HEK293 (cell line): Measurements from ENCODE around the gene DERL2.

ENCODE experiments used
- EGR2 ChIP-seq: fragments of 450-650 bp; formaldehyde crosslinking; IDR thresholded peaks from 2 replicates; pipeline ENCODE4 v1.5.1; 2016; ENCODE audit warnings: low read depth, missing biosample characterization, missing genetic modification characterization
- KLF7 ChIP-seq: fragments of 450-650 bp; formaldehyde crosslinking; IDR thresholded peaks from 2 replicates; pipeline ENCODE4 v1.5.1; 2016; ENCODE audit warnings: missing biosample characterization, missing genetic modification characterization, borderline replicate concordance
- KLF9 ChIP-seq: fragments of 450-650 bp; formaldehyde crosslinking; IDR thresholded peaks from 2 replicates; pipeline ENCODE4 v1.5.1; 2016; ENCODE audit warnings: missing biosample characterization, missing genetic modification characterization, low read depth
- RBAK ChIP-seq: fragments of 450-650 bp; formaldehyde crosslinking; IDR thresholded peaks from 2 replicates; pipeline ENCODE4 v1.5.1; 2016; ENCODE audit warnings: missing biosample characterization, missing genetic modification characterization
- SP3 ChIP-seq: fragments of 450-650 bp; formaldehyde crosslinking; IDR thresholded peaks from 2 replicates; pipeline ENCODE4 v1.5.1; 2016; ENCODE audit warnings: missing biosample characterization, missing genetic modification characterization
- ZBTB1 ChIP-seq: fragments of 450-650 bp; formaldehyde crosslinking; IDR thresholded peaks from 2 replicates; pipeline ENCODE4 v1.5.1; 2016; ENCODE audit warnings: missing biosample characterization, missing genetic modification characterization
- ZFHX2 ChIP-seq: fragments of 450-650 bp; formaldehyde crosslinking; conservative IDR thresholded peaks from 2 replicates; pipeline ENCODE4 v1.5.1; 2016; ENCODE audit warnings: missing biosample characterization, missing genetic modification characterization
- ZFP37 ChIP-seq: fragments of 450-650 bp; formaldehyde crosslinking; IDR thresholded peaks from 2 replicates; pipeline ENCODE4 v1.5.1; 2016; ENCODE audit warnings: missing biosample characterization, missing genetic modification characterization
- ZFP41 ChIP-seq: fragments of 450-650 bp; formaldehyde crosslinking; IDR thresholded peaks from 2 replicates; pipeline ENCODE4 v1.5.1; 2016; ENCODE audit warnings: missing biosample characterization, missing genetic modification characterization, borderline replicate concordance
- ZNF114 ChIP-seq: fragments of 450-650 bp; formaldehyde crosslinking; IDR thresholded peaks from 2 replicates; pipeline ENCODE4 v1.5.0; 2017; ENCODE audit warnings: missing biosample characterization, missing genetic modification characterization
- ZNF140 ChIP-seq: fragments of 450-650 bp; formaldehyde crosslinking; IDR thresholded peaks from 2 replicates; pipeline ENCODE4 v1.5.1; 2016; ENCODE audit warnings: missing biosample characterization, missing genetic modification characterization
- ZNF155 ChIP-seq: fragments of 450-650 bp; formaldehyde crosslinking; IDR thresholded peaks from 2 replicates; pipeline ENCODE4 v1.5.1; 2016; ENCODE audit warnings: missing biosample characterization, missing genetic modification characterization
- ZNF169 ChIP-seq: fragments of 450-650 bp; formaldehyde crosslinking; IDR thresholded peaks from 2 replicates; pipeline ENCODE4 v1.5.1; 2016; ENCODE audit warnings: missing biosample characterization, missing genetic modification characterization
- ZNF266 ChIP-seq: fragments of 450-650 bp; formaldehyde crosslinking; IDR thresholded peaks from 2 replicates; pipeline ENCODE4 v1.5.1; 2016; ENCODE audit warnings: missing biosample characterization, missing genetic modification characterization, low read depth
- ZNF394 ChIP-seq: fragments of 450-650 bp; formaldehyde crosslinking; IDR thresholded peaks from 2 replicates; pipeline ENCODE4 v1.5.1; 2016; ENCODE audit warnings: missing biosample characterization, missing genetic modification characterization, mild to moderate bottlenecking, moderate library complexity, borderline replicate concordance
- ZNF416 ChIP-seq: fragments of 450-650 bp; formaldehyde crosslinking; IDR thresholded peaks from 2 replicates; pipeline ENCODE4 v1.5.1; 2016; ENCODE audit warnings: missing biosample characterization, missing genetic modification characterization
- ZNF423 ChIP-seq: fragments of 450-650 bp; formaldehyde crosslinking; IDR thresholded peaks from 2 replicates; pipeline ENCODE4 v1.5.1; 2016; ENCODE audit warnings: missing biosample characterization, missing genetic modification characterization
- ZNF501 ChIP-seq: fragments of 450-650 bp; formaldehyde crosslinking; IDR thresholded peaks from 2 replicates; pipeline ENCODE4 v1.5.1; 2016; ENCODE audit warnings: missing biosample characterization, missing genetic modification characterization
- ZNF596 ChIP-seq: fragments of 450-650 bp; IDR thresholded peaks from 2 replicates; pipeline ENCODE4 v1.5.0; 2018; ENCODE audit warnings: missing biosample characterization, mild to moderate bottlenecking, missing genetic modification characterization, moderate library complexity
- ZNF623 ChIP-seq: fragments of 450-650 bp; formaldehyde crosslinking; IDR thresholded peaks from 2 replicates; pipeline ENCODE4 v1.5.1; 2016; ENCODE audit warnings: missing biosample characterization, missing genetic modification characterization
- ZNF626 ChIP-seq: fragments of 450-650 bp; sonication (Bioruptor Pico); formaldehyde crosslinking; IDR thresholded peaks from 2 replicates; pipeline ENCODE4 v1.5.1; 2018; ENCODE audit warnings: missing biosample characterization, missing genetic modification characterization, inconsistent platforms
- ZNF629 ChIP-seq: fragments of 450-650 bp; formaldehyde crosslinking; IDR thresholded peaks from 2 replicates; pipeline ENCODE4 v1.5.1; 2017; ENCODE audit warnings: missing biosample characterization, missing genetic modification characterization
- ZNF660 ChIP-seq: fragments of 450-650 bp; IDR thresholded peaks from 2 replicates; pipeline ENCODE4 v1.5.1; 2018; ENCODE audit warnings: missing biosample characterization, mild to moderate bottlenecking, missing genetic modification characterization
- ZNF701 ChIP-seq: fragments of 450-650 bp; formaldehyde crosslinking; IDR thresholded peaks from 2 replicates; pipeline ENCODE4 v1.5.1; 2016; ENCODE audit warnings: missing biosample characterization, missing genetic modification characterization
- ZNF747 ChIP-seq: fragments of 450-650 bp; formaldehyde crosslinking; IDR thresholded peaks from 2 replicates; pipeline ENCODE4 v1.5.1; 2016; ENCODE audit warnings: missing biosample characterization, missing genetic modification characterization
- ZNF785 ChIP-seq: fragments of 450-650 bp; formaldehyde crosslinking; IDR thresholded peaks from 2 replicates; pipeline ENCODE4 v1.5.1; 2016; ENCODE audit warnings: missing biosample characterization, missing genetic modification characterization
- TF ChIP-seq, protein P1 (sequence below): fragments of 450-650 bp; formaldehyde crosslinking; IDR thresholded peaks from 2 replicates; pipeline ENCODE4 v1.5.0; 2017; ENCODE audit warnings: missing biosample characterization, missing genetic modification characterization, borderline replicate concordance
- TF ChIP-seq, protein P2 (sequence below): fragments of 450-650 bp; formaldehyde crosslinking; IDR thresholded peaks from 2 replicates; pipeline ENCODE4 v1.5.1; 2016; ENCODE audit warnings: missing biosample characterization, missing genetic modification characterization, low read depth
- TF ChIP-seq, protein P3 (sequence below): fragments of 450-650 bp; formaldehyde crosslinking; IDR thresholded peaks from 2 replicates; pipeline ENCODE4 v1.5.1; 2016; ENCODE audit warnings: missing biosample characterization, missing genetic modification characterization
- TF ChIP-seq, protein P4 (sequence below): fragments of 450-650 bp; formaldehyde crosslinking; IDR thresholded peaks from 2 replicates; pipeline ENCODE4 v1.5.1; 2016; ENCODE audit warnings: missing biosample characterization, missing genetic modification characterization
- TF ChIP-seq, protein P5 (sequence below): fragments of 450-650 bp; formaldehyde crosslinking; IDR thresholded peaks from 2 replicates; pipeline ENCODE4 v1.5.1; 2016; ENCODE audit warnings: missing biosample characterization, missing genetic modification characterization

The DERL2 gene

DNA sequence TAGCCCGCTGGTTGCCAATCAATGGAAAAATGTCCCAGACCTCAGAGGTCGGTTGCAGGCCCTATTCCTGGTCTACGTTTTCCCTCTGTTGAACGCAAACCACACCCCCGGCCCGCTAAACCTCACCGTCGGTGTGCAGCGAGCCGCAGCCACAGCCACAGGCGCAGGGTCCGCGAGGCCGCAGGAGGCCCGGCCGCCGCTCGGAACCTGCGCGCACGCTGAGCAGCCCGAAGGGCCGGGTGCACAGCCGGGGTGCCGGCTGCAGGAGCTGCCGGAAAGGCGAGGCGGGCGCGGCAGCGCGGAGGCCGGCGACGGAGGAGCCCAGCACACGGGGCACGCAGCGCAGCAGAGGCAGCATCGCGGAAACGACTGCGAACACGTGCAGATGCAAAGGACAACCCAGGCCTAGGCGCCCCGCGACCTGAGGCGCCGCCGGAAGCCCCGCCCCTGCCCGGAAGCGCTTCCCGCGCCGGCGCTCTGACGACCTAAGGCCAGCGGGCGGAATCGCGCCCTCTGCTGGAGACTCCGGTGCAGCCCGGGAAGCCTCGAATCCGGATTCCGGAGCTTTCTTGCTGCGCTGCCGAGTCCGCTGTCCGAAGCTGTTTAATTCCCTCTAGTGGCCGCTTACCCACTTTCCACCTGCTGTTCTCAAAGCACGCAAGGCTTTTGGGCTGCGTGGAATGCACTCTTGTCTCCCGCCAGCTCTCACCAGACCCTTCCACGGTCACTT is 47.1 kb downstream of the DERL2 start, which contains the start of gene C1QBP (continued):
- TF ChIP-seq, protein P1, sequence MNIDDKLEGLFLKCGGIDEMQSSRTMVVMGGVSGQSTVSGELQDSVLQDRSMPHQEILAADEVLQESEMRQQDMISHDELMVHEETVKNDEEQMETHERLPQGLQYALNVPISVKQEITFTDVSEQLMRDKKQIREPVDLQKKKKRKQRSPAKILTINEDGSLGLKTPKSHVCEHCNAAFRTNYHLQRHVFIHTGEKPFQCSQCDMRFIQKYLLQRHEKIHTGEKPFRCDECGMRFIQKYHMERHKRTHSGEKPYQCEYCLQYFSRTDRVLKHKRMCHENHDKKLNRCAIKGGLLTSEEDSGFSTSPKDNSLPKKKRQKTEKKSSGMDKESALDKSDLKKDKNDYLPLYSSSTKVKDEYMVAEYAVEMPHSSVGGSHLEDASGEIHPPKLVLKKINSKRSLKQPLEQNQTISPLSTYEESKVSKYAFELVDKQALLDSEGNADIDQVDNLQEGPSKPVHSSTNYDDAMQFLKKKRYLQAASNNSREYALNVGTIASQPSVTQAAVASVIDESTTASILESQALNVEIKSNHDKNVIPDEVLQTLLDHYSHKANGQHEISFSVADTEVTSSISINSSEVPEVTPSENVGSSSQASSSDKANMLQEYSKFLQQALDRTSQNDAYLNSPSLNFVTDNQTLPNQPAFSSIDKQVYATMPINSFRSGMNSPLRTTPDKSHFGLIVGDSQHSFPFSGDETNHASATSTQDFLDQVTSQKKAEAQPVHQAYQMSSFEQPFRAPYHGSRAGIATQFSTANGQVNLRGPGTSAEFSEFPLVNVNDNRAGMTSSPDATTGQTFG, result no peak
- TF ChIP-seq ZNF140 (tag by site-specific recombination) (no peak), SP3 (tag by site-specific recombination) (peak; percentile 65), ZNF701 (tag by site-specific recombination) (no peak), EGR2 (no peak), ZNF629 (tag by site-specific recombination) (peak; percentile 62), ZNF266 (tag by site-specific recombination) (no peak), ZFHX2 (tag by site-specific recombination) (no peak), ZFP37 (tag by site-specific recombination) (no peak), ZNF114 (no peak), KLF7 (tag by site-specific recombination) (no peak), ZNF416 (tag by site-specific recombination) (no peak), ZNF785 (tag by site-specific recombination) (no peak), ZNF626 (0 out of 2 replicates have a peak, but pooled peaks have one; percentile 11), ZNF423 (tag by site-specific recombination) (no peak), RBAK (tag by site-specific recombination) (no peak), ZNF596 (0 out of 2 replicates have a peak, but pooled peaks have one; percentile 16), KLF9 (peak; percentile 49; the same call in 1 of the 2 replicates), ZNF501 (tag by site-specific recombination) (0 out of 2 replicates have a peak, but pooled peaks have one; percentile 45), ZBTB1 (tag by site-specific recombination) (no peak), ZNF660 (tag by site-specific recombination) (peak; percentile 86), ZNF155 (tag by site-specific recombination) (no peak), ZNF747 (tag by site-specific recombination) (no peak), ZNF394 (tag by site-specific recombination) (peak; percentile 60), ZNF623 (no peak), ZNF169 (no peak), ZFP41 (tag by site-specific recombination) (no peak)
- TF ChIP-seq, protein P2, sequence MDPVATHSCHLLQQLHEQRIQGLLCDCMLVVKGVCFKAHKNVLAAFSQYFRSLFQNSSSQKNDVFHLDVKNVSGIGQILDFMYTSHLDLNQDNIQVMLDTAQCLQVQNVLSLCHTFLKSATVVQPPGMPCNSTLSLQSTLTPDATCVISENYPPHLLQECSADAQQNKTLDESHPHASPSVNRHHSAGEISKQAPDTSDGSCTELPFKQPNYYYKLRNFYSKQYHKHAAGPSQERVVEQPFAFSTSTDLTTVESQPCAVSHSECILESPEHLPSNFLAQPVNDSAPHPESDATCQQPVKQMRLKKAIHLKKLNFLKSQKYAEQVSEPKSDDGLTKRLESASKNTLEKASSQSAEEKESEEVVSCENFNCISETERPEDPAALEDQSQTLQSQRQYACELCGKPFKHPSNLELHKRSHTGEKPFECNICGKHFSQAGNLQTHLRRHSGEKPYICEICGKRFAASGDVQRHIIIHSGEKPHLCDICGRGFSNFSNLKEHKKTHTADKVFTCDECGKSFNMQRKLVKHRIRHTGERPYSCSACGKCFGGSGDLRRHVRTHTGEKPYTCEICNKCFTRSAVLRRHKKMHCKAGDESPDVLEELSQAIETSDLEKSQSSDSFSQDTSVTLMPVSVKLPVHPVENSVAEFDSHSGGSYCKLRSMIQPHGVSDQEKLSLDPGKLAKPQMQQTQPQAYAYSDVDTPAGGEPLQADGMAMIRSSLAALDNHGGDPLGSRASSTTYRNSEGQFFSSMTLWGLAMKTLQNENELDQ (tag by site-specific recombination), result no peak
- TF ChIP-seq, protein P3, sequence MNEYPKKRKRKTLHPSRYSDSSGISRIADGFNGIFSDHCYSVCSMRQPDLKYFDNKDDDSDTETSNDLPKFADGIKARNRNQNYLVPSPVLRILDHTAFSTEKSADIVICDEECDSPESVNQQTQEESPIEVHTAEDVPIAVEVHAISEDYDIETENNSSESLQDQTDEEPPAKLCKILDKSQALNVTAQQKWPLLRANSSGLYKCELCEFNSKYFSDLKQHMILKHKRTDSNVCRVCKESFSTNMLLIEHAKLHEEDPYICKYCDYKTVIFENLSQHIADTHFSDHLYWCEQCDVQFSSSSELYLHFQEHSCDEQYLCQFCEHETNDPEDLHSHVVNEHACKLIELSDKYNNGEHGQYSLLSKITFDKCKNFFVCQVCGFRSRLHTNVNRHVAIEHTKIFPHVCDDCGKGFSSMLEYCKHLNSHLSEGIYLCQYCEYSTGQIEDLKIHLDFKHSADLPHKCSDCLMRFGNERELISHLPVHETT (tag by site-specific recombination), result peak; percentile 40; the same call in 1 of the 2 replicates
- TF ChIP-seq, protein P4, sequence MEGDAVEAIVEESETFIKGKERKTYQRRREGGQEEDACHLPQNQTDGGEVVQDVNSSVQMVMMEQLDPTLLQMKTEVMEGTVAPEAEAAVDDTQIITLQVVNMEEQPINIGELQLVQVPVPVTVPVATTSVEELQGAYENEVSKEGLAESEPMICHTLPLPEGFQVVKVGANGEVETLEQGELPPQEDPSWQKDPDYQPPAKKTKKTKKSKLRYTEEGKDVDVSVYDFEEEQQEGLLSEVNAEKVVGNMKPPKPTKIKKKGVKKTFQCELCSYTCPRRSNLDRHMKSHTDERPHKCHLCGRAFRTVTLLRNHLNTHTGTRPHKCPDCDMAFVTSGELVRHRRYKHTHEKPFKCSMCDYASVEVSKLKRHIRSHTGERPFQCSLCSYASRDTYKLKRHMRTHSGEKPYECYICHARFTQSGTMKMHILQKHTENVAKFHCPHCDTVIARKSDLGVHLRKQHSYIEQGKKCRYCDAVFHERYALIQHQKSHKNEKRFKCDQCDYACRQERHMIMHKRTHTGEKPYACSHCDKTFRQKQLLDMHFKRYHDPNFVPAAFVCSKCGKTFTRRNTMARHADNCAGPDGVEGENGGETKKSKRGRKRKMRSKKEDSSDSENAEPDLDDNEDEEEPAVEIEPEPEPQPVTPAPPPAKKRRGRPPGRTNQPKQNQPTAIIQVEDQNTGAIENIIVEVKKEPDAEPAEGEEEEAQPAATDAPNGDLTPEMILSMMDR (tag by site-specific recombination), result peak; percentile 98
- TF ChIP-seq, protein P5, sequence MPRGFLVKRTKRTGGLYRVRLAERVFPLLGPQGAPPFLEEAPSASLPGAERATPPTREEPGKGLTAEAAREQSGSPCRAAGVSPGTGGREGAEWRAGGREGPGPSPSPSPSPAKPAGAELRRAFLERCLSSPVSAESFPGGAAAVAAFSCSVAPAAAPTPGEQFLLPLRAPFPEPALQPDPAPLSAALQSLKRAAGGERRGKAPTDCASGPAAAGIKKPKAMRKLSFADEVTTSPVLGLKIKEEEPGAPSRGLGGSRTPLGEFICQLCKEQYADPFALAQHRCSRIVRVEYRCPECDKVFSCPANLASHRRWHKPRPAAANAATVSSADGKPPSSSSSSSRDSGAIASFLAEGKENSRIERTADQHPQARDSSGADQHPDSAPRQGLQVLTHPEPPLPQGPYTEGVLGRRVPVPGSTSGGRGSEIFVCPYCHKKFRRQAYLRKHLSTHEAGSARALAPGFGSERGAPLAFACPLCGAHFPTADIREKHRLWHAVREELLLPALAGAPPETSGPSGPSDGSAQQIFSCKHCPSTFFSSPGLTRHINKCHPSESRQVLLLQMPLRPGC (tag by site-specific recombination), result no peak
